OCI-LY3 (cell line): ENCODE measurements around the gene DUSP1.

Source experiments
- CTCF ChIP-seq: fragments of 200-600, 300-600 bp; sonication (generic); IDR thresholded peaks from 2 replicates; pipeline ENCODE4 v1.5.1; 2014; ENCODE audit warnings: antibody characterized with exemption, low read length, low read depth
- EZH2phosphoT487 ChIP-seq: fragments of 200-600 bp; shearing (Covaris generic); IDR thresholded peaks from 2 replicates; pipeline ENCODE4 v1.6.1; 2018; ENCODE audit warnings: antibody characterized with exemption, mixed run types, low read depth

GRCh38 chr5:172795318-172795977 is 24.5 kb upstream of the DUSP1 start:
- TF ChIP-seq CTCF (no peak), EZH2phosphoT487 (no peak)
